ENCODE results near the gene TLL2. TPM values are rescaled to one million over a fixed set of nuclear protein-coding genes. Genes with fewer than 3 reads are reported as not detected.

TLL2 gene
- total and polyA plus RNA-seq, 2 of the 4 experiments (the other 2 are of a cell fraction), result under 0.01 to 0.05 TPM

DNA sequence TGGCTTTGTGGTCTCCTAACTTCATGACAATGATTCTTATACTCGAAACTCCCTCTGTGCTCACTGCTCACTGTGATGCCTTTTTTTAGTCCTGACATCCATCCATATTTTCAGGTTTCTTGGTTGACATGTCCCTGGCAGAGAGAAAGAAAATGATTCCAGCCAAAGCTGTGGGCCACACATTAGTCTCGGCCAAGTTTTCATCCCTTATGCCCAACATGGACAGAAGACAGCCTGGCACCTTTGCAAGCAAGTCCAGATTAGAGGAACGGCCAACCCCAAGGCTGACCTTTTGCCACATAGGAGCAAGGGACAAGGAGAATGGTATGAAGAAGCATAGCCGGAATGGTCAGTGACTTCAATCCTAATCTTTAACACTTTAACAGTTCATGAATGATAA lies 146.3 kb downstream of the TLL2 start:
- Histone ChIP-seq H3K27me3 (ENCODE audit: control insufficient read depth, insufficient read depth, low read length) (peaks cover 4% of the 10 kb centered on the region), H3K18ac (ENCODE audit: low read depth, low read length) (no peak overlapping the region), H2BK120ac (ENCODE audit: low read depth, low read length) (no peak overlapping the region), H2AFZ (replicated peaks; ENCODE audit: low read length, poor library complexity) (no peak overlapping the region), H3K27ac (ENCODE audit: insufficient read depth, low read length) (no peak overlapping the region), H2AK5ac (ENCODE audit: low read depth, low read length) (no peak overlapping the region), H2BK20ac (ENCODE audit: low read depth, low read length) (no peak overlapping the region), H3K4ac (ENCODE audit: low read depth, low read length) (no peak overlapping the region), H3K4me1 (ENCODE audit: control insufficient read depth, insufficient read depth, low read length) (peaks cover 2% of the 10 kb centered on the region), H3K14ac (replicated peaks; ENCODE audit: low read depth, low read length) (no peak overlapping the region), H2BK15ac (ENCODE audit: low read depth, low read length) (no peak overlapping the region), H3K4me3 (ENCODE audit: insufficient read depth, low read depth, low read length) (no peak overlapping the region), H3K4me2 (ENCODE audit: low read depth, low read length) (no peak overlapping the region), H3K23ac (ENCODE audit: low read depth, low read length) (no peak overlapping the region), H4K5ac (ENCODE audit: low read depth, low read length) (no peak overlapping the region), H3K79me1 (ENCODE audit: low read depth in 1 of 2, low read length in 2 of 2) (no peaks in the 10 kb centered on the region), H3K56ac (ENCODE audit: extremely low read depth, insufficient read depth, low read length) (no peak overlapping the region), H4K91ac (ENCODE audit: insufficient read depth, low read depth, low read length) (no peak overlapping the region), H2BK5ac (ENCODE audit: low read depth, low read length, poor library complexity, severe bottlenecking) (no peak overlapping the region), H4K8ac (ENCODE audit: low read depth in 2 of 2, low read length in 2 of 2) (no peak overlapping the region), H3K36me3 (ENCODE audit: control insufficient read depth, insufficient read depth, low read length) (no peaks in the 10 kb centered on the region), H3K9me3 (ENCODE audit: control insufficient read depth, insufficient read depth, low read length) (no peaks in the 10 kb centered on the region), H4K20me1 (ENCODE audit: insufficient read depth, low read length) (no peaks in the 10 kb centered on the region), H2AK9ac (replicated peaks; ENCODE audit: low read depth, low read length, poor library complexity) (no peak overlapping the region), H3K9me1 (ENCODE audit: insufficient read depth, low read length) (no peaks in the 10 kb centered on the region), H3K9ac (ENCODE audit: low read depth, low read length) (no peak overlapping the region)
- DNase-seq, result no peak
- BruUV-seq (replicated peaks), result no TSS peak
- dilution Hi-C loops (cut with HindIII; ENCODE audit: low sequenced_read_pairs, unreplicated experiment), result no loop called here
- in situ Hi-C loops (cut with MboI; ENCODE audit: low sequenced_read_pairs), result no loop called here
- TF ChIP-seq MXI1 (IDR thresholded peaks at IDR 0.05; ENCODE audit: borderline replicate concordance, low read depth, low read length), result no peak
- TF ChIP-seq RFX5 (IDR thresholded peaks at IDR 0.05; ENCODE audit: low read depth, low read length), result no peak
- TF ChIP-seq RAD21 (IDR thresholded peaks at IDR 0.05; ENCODE audit: low read length), result no peak
- TF ChIP-seq, protein P1, sequence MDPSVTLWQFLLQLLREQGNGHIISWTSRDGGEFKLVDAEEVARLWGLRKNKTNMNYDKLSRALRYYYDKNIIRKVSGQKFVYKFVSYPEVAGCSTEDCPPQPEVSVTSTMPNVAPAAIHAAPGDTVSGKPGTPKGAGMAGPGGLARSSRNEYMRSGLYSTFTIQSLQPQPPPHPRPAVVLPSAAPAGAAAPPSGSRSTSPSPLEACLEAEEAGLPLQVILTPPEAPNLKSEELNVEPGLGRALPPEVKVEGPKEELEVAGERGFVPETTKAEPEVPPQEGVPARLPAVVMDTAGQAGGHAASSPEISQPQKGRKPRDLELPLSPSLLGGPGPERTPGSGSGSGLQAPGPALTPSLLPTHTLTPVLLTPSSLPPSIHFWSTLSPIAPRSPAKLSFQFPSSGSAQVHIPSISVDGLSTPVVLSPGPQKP (IDR thresholded peaks at IDR 0.05; ENCODE audit: borderline replicate concordance, low read depth, low read length), result no peak
- TF ChIP-seq, protein P2, sequence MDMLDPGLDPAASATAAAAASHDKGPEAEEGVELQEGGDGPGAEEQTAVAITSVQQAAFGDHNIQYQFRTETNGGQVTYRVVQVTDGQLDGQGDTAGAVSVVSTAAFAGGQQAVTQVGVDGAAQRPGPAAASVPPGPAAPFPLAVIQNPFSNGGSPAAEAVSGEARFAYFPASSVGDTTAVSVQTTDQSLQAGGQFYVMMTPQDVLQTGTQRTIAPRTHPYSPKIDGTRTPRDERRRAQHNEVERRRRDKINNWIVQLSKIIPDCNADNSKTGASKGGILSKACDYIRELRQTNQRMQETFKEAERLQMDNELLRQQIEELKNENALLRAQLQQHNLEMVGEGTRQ (IDR thresholded peaks at IDR 0.05; ENCODE audit: low read depth, low read length), result no peak
- no peak for TF ChIP-seq NFE2L2 (IDR thresholded peaks at IDR 0.05; ENCODE audit: low read depth, low read length)
- TF ChIP-seq MAFK (IDR thresholded peaks at IDR 0.05; ENCODE audit: low read depth, low read length), result no peak
- TF ChIP-seq FOS (IDR thresholded peaks at IDR 0.05; ENCODE audit: low read depth, low read length), result no peak
- no peak for TF ChIP-seq BHLHE40 (IDR thresholded peaks at IDR 0.05; ENCODE audit: low read depth, low read length)
- no peak for TF ChIP-seq POLR2A (IDR thresholded peaks at IDR 0.05; ENCODE audit: low read depth, low read length)
- no peak for TF ChIP-seq RCOR1 (IDR thresholded peaks at IDR 0.05; ENCODE audit: insufficient replicate concordance, low read length)
- no peak for TF ChIP-seq SMC3 (IDR thresholded peaks at IDR 0.05; ENCODE audit: low read depth, low read length)
- no peak for TF ChIP-seq MAZ (IDR thresholded peaks at IDR 0.05; ENCODE audit: borderline replicate concordance, low read depth, low read length)
- no peak for TF ChIP-seq CHD1 (IDR thresholded peaks at IDR 0.05; ENCODE audit: low read depth, low read length)
- no peak for TF ChIP-seq CEBPB (IDR thresholded peaks at IDR 0.05; ENCODE audit: low read depth, low read length)
- TF ChIP-seq, protein P3, sequence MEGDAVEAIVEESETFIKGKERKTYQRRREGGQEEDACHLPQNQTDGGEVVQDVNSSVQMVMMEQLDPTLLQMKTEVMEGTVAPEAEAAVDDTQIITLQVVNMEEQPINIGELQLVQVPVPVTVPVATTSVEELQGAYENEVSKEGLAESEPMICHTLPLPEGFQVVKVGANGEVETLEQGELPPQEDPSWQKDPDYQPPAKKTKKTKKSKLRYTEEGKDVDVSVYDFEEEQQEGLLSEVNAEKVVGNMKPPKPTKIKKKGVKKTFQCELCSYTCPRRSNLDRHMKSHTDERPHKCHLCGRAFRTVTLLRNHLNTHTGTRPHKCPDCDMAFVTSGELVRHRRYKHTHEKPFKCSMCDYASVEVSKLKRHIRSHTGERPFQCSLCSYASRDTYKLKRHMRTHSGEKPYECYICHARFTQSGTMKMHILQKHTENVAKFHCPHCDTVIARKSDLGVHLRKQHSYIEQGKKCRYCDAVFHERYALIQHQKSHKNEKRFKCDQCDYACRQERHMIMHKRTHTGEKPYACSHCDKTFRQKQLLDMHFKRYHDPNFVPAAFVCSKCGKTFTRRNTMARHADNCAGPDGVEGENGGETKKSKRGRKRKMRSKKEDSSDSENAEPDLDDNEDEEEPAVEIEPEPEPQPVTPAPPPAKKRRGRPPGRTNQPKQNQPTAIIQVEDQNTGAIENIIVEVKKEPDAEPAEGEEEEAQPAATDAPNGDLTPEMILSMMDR (conservative IDR thresholded peaks at IDR 0.05; ENCODE audit: low read depth, low read length), result no peak
- ChIA-PET CTCF (interaction anchor here (0.6 kb wide), 1 partner anchor 10 kb away, joined by 3 read pairs; no protein-coding TSS in a partner anchor), POLR2A (ENCODE audit: unreplicated experiment) (no interaction called here)
- no CpG with 5 or more reads among the region's 4 CpGs for WGBS, 2 experiments (ENCODE audit: extremely low coverage in 2 of 2, insufficient read length in 1 of 2)
- intact Hi-C loops (cut with micrococcal nuclease), result no loop called here
- no peak for ATAC-seq (ENCODE audit: low read depth)
